ENCODE measurements around the gene IL11RA. TPM values are rescaled to one million over a fixed set of nuclear protein-coding genes. Genes with fewer than 3 reads are reported as not detected.

IL11RA gene
- total and polyA plus RNA-seq, 2 donors (not counting 3 experiments of a cell fraction or from before 2014, with no cell fraction given), result 15.3 to 18.6 TPM

DNA sequence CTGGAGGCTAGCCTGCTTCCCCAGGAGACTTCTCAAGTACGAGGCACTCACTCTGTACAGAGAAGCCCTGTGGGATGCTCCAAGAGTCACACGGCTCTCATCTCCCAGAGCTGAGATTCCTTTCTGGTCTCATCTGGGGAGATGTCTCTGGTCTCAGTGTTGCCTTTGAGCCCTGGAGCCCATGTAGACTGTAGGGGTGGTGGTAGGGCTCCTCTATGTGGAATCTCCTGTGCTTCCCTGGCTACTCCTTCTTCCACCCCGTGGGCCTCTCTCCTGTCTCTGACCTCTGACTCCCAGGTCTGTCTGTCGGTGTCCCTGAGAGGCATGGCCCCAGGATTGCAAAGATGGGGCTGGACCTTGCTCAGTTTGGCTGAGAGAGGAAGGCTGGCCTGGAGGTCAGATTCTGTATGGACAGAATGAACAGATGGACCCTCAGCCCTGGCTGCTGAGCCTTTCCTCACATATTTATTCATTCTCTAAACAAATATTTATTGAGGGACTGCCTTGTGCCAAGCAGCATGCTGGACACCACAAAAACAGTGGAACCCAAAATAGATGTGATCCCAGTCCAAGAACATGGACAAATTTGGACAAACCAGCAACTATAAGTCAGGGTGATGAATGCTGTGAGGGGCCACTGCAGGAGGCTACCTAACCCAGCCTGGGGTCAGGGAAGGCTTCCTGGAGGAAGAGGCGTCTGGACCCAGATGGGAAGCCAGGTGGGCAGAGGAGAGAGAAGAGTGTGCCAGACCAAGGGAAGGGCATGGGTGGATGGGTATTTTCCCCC is 36.5 kb downstream of the IL11RA start:
- no peak overlapping the region for H3K4me2 ChIP-seq (ENCODE audit: insufficient read depth, low read length)
- FAIRE-seq, result no peak
- intact Hi-C loops (cut with micrococcal nuclease) (no loop called here), dilution Hi-C loops (cut with MboI; ENCODE audit: extremely low pct_ligation_motif_present, low sequenced_read_pairs) (no loop called here)
- no peak for DNase-seq (ENCODE audit: low read depth, low spot score)
- no peaks in the 10 kb centered on the region for H4K20me1 ChIP-seq (replicated peaks; ENCODE audit: control insufficient read depth, extremely low read depth, insufficient read depth, low read length)
- BruUV-seq (replicated peaks), result no TSS peak
- no peak overlapping the region for H3K9ac ChIP-seq (replicated peaks; ENCODE audit: extremely low read depth, insufficient read depth, low read length)
- no peaks in the 10 kb centered on the region for H3K9me3 ChIP-seq (replicated peaks; ENCODE audit: control insufficient read depth, insufficient read depth, low read length)
- no peaks in the 10 kb centered on the region for H3K4me1 ChIP-seq (ENCODE audit: control insufficient read depth, extremely low read depth, insufficient read depth, low read length)
- H3K27me3 ChIP-seq (ENCODE audit: control insufficient read depth in 2 of 2, insufficient read depth in 2 of 2, low read length in 2 of 2), result peaks cover 4 to 7% of the 10 kb centered on the region in 2 experiments
- TF ChIP-seq, protein P1, sequence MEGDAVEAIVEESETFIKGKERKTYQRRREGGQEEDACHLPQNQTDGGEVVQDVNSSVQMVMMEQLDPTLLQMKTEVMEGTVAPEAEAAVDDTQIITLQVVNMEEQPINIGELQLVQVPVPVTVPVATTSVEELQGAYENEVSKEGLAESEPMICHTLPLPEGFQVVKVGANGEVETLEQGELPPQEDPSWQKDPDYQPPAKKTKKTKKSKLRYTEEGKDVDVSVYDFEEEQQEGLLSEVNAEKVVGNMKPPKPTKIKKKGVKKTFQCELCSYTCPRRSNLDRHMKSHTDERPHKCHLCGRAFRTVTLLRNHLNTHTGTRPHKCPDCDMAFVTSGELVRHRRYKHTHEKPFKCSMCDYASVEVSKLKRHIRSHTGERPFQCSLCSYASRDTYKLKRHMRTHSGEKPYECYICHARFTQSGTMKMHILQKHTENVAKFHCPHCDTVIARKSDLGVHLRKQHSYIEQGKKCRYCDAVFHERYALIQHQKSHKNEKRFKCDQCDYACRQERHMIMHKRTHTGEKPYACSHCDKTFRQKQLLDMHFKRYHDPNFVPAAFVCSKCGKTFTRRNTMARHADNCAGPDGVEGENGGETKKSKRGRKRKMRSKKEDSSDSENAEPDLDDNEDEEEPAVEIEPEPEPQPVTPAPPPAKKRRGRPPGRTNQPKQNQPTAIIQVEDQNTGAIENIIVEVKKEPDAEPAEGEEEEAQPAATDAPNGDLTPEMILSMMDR (IDR thresholded peaks at IDR 0.05; ENCODE audit: extremely low read depth in 1 of 2, insufficient read depth in 1 of 2, low read depth in 1 of 2, low read length in 2 of 2), result no peak
- TF ChIP-seq FOS (IDR thresholded peaks at IDR 0.05; ENCODE audit: borderline replicate concordance, insufficient read depth, low read length) (no peak), JUN (IDR thresholded peaks at IDR 0.05; ENCODE audit: borderline replicate concordance, insufficient read depth, insufficient read length, low read depth) (no peak), GATA2 (IDR thresholded peaks at IDR 0.05; ENCODE audit: insufficient read depth, insufficient read length, low read depth, low read length) (no peak), POLR2AphosphoS5 (IDR thresholded peaks at IDR 0.05; ENCODE audit: insufficient read depth, low read depth, low read length) (no peak), POLR2A (IDR thresholded peaks at IDR 0.05; ENCODE audit: low read depth, low read length) (no peak), MYC (IDR thresholded peaks at IDR 0.05; ENCODE audit: low read depth, low read length) (no peak), EZH2 (IDR thresholded peaks at IDR 0.05; ENCODE audit: borderline replicate concordance, low read depth, low read length, severe bottlenecking) (no peak)
- TF ChIP-seq, protein P2, sequence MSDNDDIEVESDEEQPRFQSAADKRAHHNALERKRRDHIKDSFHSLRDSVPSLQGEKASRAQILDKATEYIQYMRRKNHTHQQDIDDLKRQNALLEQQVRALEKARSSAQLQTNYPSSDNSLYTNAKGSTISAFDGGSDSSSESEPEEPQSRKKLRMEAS (IDR thresholded peaks at IDR 0.05; ENCODE audit: insufficient read depth, insufficient read length), result no peak
- no peaks in the 10 kb centered on the region for H3K79me2 ChIP-seq (ENCODE audit: control insufficient read depth, insufficient read depth, low read length)
- no peak overlapping the region for H2AFZ ChIP-seq (ENCODE audit: low read depth, low read length)
- CTCF ChIA-PET, result no interaction called here
- H3K9me1 ChIP-seq (replicated peaks; ENCODE audit: control insufficient read depth, extremely low read depth, insufficient read depth, low read length), result no peaks in the 10 kb centered on the region
- H3K27ac ChIP-seq (ENCODE audit: insufficient read depth, low read depth, low read length), result no peak overlapping the region
- POLR2A ChIA-PET, result no interaction called here
- no peak overlapping the region for H3K4me3 ChIP-seq (replicated peaks in 1 of 3; ENCODE audit: insufficient read depth in 1 of 3, low read depth in 1 of 3, low read length in 3 of 3)
- no peaks in the 10 kb centered on the region for H3K36me3 ChIP-seq (ENCODE audit: control insufficient read depth in 2 of 2, extremely low read depth in 1 of 2, insufficient read depth in 2 of 2, low read length in 2 of 2)
